Fibroblast of lung (primary cell): ENCODE results near the gene CTNND2.

ENCODE experiments used
- EZH2 ChIP-seq: IDR thresholded peaks from 2 replicates; pipeline ENCODE4 v1.5.1; 2012; ENCODE audit warnings: low read length, control low read depth, mild to moderate bottlenecking; ENCODE audit errors: missing control alignments
- TF ChIP-seq, protein P1 (sequence below), 2 donors: IDR thresholded peaks in 1 of 2; conservative IDR thresholded peaks in 1 of 2; 1 replicate in 1 of 2; 2 replicates in 1 of 2; pipeline ENCODE4 v1.5.1; 2011 to 2012; ENCODE audit warnings: low read length in 2 of 2, control low read depth in 1 of 2, inconsistent platforms in 1 of 2, low read depth in 1 of 2, mild to moderate bottlenecking in 1 of 2

GRCh38 chr5:10999714-11000113 lies 904.5 kb downstream of the CTNND2 start:
- TF ChIP-seq, protein P1, sequence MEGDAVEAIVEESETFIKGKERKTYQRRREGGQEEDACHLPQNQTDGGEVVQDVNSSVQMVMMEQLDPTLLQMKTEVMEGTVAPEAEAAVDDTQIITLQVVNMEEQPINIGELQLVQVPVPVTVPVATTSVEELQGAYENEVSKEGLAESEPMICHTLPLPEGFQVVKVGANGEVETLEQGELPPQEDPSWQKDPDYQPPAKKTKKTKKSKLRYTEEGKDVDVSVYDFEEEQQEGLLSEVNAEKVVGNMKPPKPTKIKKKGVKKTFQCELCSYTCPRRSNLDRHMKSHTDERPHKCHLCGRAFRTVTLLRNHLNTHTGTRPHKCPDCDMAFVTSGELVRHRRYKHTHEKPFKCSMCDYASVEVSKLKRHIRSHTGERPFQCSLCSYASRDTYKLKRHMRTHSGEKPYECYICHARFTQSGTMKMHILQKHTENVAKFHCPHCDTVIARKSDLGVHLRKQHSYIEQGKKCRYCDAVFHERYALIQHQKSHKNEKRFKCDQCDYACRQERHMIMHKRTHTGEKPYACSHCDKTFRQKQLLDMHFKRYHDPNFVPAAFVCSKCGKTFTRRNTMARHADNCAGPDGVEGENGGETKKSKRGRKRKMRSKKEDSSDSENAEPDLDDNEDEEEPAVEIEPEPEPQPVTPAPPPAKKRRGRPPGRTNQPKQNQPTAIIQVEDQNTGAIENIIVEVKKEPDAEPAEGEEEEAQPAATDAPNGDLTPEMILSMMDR (conservative IDR thresholded peaks at IDR 0.05 in 1 of 2, IDR thresholded peaks at IDR 0.05 in 1 of 2; ENCODE audit: low read depth in 1 of 2, low read length in 2 of 2), result no peak
- no peak for TF ChIP-seq EZH2
